Measurements from ENCODE around the gene PGC.

PGC gene

GRCh38 chr6:41746107-41746506 is 1.1 kb downstream of the PGC start:
- no peak for DNase-seq (ENCODE audit: low read depth)

GRCh38 chr6:41744236-41744787 is 2.9 kb downstream of the PGC start:
- DNase-seq (ENCODE audit: low read depth): no peak

- no peak for DNase-seq (ENCODE audit: low read depth)
These were observed 3.6 kb downstream of the PGC start for GRCh38 chr6:41743406-41744235.

- no peak for DNase-seq (ENCODE audit: low read depth)
These were observed 5.3 kb downstream of the PGC start for GRCh38 chr6:41741625-41742490.

DNA sequence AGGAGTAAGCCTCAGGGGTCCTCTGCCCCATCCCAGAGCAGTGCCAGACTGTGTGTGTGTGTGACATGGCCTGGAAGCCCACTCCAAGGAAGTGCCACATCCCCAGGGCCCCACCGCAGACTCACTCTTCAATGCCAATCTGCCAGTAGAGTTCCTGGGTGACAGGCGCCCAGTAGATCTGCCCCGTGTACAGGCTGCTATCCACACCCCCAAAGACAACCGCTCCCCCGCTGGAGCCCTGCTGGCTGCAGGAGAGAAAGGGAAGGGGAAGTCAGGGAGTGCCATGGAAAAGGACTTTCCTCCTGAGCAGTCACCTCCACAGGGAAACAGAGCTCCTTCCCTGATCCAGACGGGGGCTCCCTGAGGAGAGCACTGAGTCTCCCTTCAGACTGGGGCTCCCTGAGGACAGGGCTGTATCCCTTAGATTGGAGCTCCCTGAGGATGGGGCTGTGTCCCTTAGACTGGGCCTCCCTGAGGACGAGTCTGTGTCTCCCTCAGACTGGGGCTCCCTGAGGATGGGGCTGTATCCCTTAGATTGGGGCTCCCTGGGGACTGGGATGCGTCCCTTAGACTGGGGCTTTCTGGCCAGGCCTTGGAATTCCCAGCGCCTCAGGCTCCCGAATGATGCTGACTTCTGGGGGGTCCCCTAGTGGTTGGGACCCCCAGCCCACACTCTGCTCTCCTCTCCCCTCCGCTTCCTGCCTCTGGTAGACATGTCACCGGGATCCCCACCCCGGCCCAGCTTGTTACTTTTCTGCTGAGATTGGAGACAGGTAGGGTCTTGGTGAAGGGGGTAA is 6.6 kb downstream of the PGC start:
- no peak for DNase-seq (ENCODE audit: low read depth)

DNA sequence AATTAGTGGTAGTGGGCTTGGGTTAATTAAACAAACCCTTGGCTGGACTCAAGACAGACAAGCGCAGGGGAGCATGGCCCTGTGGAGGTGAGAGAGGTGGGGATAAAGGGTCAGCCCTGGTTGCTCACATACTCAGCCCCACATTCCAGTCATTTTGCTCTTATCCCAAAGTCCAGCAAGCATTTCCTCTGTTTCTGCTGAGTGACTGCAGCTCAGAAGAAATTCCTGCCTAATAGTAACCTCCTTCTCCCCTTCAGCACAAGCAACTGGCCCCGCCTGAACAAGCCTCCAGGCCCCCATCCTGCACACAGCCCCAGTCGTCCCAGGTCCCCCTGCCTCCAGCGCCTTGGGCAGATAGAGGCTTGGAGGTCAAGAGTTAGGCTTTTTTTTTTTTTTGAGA is 8.2 kb downstream of the PGC start:
- DNase-seq (ENCODE audit: low read depth): no peak

DNA sequence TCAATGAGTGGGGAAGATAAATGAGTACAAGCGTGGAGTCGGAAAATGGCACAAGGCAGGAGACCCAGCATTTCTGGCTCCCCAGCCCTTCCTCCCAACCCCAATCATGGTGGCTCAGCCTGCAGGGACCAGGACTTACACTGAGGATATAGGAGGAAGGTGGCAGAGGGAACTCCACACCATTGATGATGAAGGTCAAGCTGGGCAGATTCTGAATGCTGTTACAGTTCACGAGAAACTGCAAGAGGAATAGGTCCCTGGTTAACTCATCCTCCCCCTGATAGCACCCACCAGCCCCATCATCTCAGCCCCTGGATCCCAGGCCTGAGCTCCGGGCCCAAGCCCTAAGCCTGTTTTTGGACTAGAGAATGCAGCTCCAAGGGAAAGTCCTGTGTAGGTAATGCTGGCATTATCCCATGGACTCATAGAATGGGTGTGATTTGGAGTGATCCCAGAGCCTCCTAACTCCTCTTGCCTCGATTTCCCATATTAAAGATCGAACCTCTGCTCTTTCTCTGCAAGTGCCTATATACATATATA is 9.5 kb downstream of the PGC start:
- no peak for DNase-seq (ENCODE audit: low read depth)

- no peak for DNase-seq (ENCODE audit: low read depth)
These were observed 10.2 kb downstream of the PGC start for GRCh38 chr6:41736800-41737555.

- no peak for DNase-seq (ENCODE audit: low read depth)
These were observed 10.9 kb downstream of the PGC start for GRCh38 chr6:41736186-41736733.

- DNase-seq (ENCODE audit: low read depth): peak; percentile 90
These were observed 11.6 kb downstream of the PGC start, which contains the start of gene TFEB for GRCh38 chr6:41735427-41736185. Gene TFEB, minus strand, starts transcription at chr6:41735608. Its CDS starts 44,395 bp downstream, at chr6:41691213.

- DNase-seq (ENCODE audit: low read depth): peak; percentile 59
These were observed 12.4 kb downstream of the PGC start for GRCh38 chr6:41734666-41735426.

DNA sequence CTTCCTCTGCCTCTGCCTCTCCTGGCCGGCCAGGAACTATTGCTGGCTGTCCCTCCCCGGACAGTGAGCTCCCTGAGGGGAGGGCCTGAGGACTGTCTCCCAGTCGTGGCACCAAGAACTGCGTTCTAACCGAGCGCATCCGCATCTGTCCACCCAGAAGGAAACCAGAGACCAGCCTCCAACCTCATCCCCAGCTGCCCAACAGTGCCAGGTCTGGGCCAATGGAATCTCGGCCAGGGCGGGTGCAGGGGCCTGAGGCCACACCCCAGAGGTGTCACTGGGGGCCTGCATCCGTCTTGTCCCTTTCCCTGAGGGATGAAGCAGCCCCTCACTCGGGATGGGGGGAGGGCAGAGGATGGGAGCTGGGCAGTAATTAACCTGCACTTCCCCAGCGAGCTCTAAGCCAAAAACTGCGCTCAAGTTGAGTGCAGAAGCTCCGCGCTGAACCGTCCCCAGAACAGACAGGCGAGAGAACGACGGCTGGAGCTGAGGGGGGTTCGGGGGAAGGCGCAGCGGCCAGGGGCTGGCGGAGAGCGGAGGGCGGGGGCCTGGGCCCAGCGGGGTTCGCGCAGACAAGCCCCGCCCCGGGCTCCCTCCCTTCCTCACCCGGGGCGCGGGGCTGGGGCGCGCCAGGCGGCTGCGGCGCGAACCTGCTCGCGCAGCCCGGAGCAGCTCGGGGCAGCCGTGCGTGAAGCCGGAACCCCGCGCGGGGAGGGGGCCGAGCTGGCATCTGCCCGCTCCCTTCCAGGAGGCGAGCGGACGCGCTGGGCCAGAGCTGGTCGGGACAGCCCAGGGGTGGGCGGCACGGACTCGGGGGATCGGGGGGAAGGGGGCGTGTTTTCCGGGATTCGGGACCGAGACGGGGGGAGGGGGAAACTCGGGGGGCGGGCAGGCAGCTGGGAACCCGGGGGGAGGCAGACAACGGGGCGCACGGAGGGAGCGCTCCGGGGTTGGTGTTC is 13.2 kb downstream of the PGC start:
- peak; percentile 40 for DNase-seq (ENCODE audit: low read depth)

- no peak for DNase-seq (ENCODE audit: low read depth)
These were observed 13.9 kb downstream of the PGC start for GRCh38 chr6:41733360-41733706.

- DNase-seq (ENCODE audit: low read depth): peak; percentile 53
These were observed 14.4 kb downstream of the PGC start for GRCh38 chr6:41732591-41733359.

GRCh38 chr6:41732149-41732548 is 15.0 kb downstream of the PGC start:
- DNase-seq (ENCODE audit: low read depth): no peak

GRCh38 chr6:41731561-41732086 is 15.6 kb downstream of the PGC start:
- no peak for DNase-seq (ENCODE audit: low read depth)
